T-helper 2 cell treated with Interferon-gamma antibody and Interleukin-4, amounts not matched to agents 100 ng/mL and 5 ng/mL, for 36 hours (primary cell): ENCODE measurements around the gene SNX27. TPM values are rescaled to one million over a fixed set of nuclear protein-coding genes. Genes with fewer than 3 reads are reported as not detected.
"Not testable (repeated sequence)": the region's sequence is repeated elsewhere in the genome, so short reads cannot be mapped to it uniquely, and the experiment has no call there.

Experiments
- intact Hi-C: fragments of 100-400 bp; cut with micrococcal nuclease; formaldehyde crosslinking; loops from one replicate; pipeline ENCODE4 v1.15.1; 2023
- total RNA-seq: library from RNA; stranded (reverse); gene quantifications from 2 replicates; pipeline ENCODE4 v1.2.3, GENCODE V29; 2022

Gene SNX27
- total RNA-seq, 1 donor from 2014 or later = 26.9 TPM

- intact Hi-C loops = no loop called here
Observed at GRCh38 chr1:151635479-151636072, 23.7 kb downstream of the SNX27 start.

GRCh38 chr1:151638074-151638775 is 26.4 kb downstream of the SNX27 start:
- intact Hi-C loops = no loop called here

- intact Hi-C loops = no loop called here
Observed at GRCh38 chr1:151638812-151639211, 27.0 kb downstream of the SNX27 start.

- intact Hi-C loops = no loop called here
Observed at GRCh38 chr1:151639466-151639865, 27.6 kb downstream of the SNX27 start.

GRCh38 chr1:151641229-151641628 is 29.4 kb downstream of the SNX27 start:
- intact Hi-C loops = no loop called here

GRCh38 chr1:151643085-151643484 is 31.2 kb downstream of the SNX27 start:
- intact Hi-C loops = not testable (repeated sequence)

- intact Hi-C loops = no loop called here
Observed at GRCh38 chr1:151644001-151644400, 32.2 kb downstream of the SNX27 start.

- intact Hi-C loops = no loop called here
Observed at GRCh38 chr1:151653397-151653796, 41.5 kb downstream of the SNX27 start.

GRCh38 chr1:151655371-151655770 is 43.5 kb downstream of the SNX27 start:
- intact Hi-C loops = no loop called here

- intact Hi-C loops = no loop called here
Observed at GRCh38 chr1:151661751-151662150, 49.9 kb downstream of the SNX27 start.

GRCh38 chr1:151668090-151668489 is 56.2 kb downstream of the SNX27 start:
- intact Hi-C loops = no loop called here

GRCh38 chr1:151670036-151670675 is 58.3 kb downstream of the SNX27 start:
- intact Hi-C loops = not testable (repeated sequence)

GRCh38 chr1:151673407-151673806 is 61.6 kb downstream of the SNX27 start:
- intact Hi-C loops = no loop called here

- intact Hi-C loops = no loop called here
Observed at GRCh38 chr1:151680391-151680790, 68.5 kb downstream of the SNX27 start.

- intact Hi-C loops = no loop called here
Observed at GRCh38 chr1:151680826-151681225, 69.0 kb downstream of the SNX27 start.

- intact Hi-C loops = no loop called here
Observed at GRCh38 chr1:151681923-151682322, 70.1 kb downstream of the SNX27 start.

- intact Hi-C loops = not testable (repeated sequence)
Observed at GRCh38 chr1:151682901-151683300, 71.1 kb downstream of the SNX27 start.

- intact Hi-C loops = no loop called here
Observed at GRCh38 chr1:151684128-151684527, 72.3 kb downstream of the SNX27 start.

GRCh38 chr1:151686561-151686960 is 74.7 kb downstream of the SNX27 start:
- intact Hi-C loops = no loop called here

- intact Hi-C loops = no loop called here
Observed at GRCh38 chr1:151689494-151689893, 77.6 kb downstream of the SNX27 start.

GRCh38 chr1:151692226-151692625 is 80.4 kb downstream of the SNX27 start:
- intact Hi-C loops = no loop called here

GRCh38 chr1:151693057-151693651 is 81.3 kb downstream of the SNX27 start:
- intact Hi-C loops = no loop called here
